ENCODE data around the gene ERO1B.
A peak's percentile ranks its signal among the peaks of the same experiment; 100 is the strongest.

Gene ERO1B

DNA sequence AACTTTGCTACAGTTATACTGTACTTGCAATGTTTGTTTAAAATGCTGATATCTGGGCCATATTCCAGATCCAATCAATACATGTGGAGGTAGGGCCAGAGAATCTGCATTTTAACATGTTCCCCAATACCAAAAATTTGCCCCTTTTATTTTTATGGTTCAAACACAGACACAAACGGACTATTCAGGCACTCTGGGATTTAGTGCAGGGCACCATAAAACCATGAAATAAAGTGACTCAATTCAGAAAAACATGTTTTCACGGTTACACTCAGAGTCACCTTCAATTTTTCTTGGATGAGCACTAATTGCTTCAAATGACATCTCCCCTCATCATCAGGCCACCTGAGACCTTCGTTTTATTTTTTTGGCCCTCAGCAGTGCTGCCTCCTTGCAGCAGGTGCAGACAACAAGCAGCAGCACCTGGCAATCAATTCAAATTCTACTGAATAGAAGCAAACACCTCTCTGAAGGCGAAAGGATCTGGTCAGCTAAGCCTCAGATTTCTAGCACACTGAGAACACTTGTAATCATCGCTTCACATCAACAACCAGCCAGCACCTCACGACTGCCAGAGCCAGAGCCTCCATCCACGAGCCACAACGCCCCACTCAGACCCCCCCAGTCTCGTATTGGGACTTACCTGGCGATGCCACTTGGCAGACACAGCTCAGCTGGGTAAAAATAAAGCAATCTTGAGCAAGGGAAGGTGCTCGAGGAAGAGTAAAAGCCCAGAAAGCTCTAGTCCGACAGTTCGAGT, 1.1 kb downstream of the ERO1B start:
- H4K8ac ChIP-seq (ENCODE audit: low read depth, low read length): no peak overlapping the region
- H3K79me1 ChIP-seq (ENCODE audit: low read length): peaks cover 2% of the 10 kb centered on the region
- DNase-seq: no peak
- peak overlapping the region; percentile 84 for H3K4me3 ChIP-seq (ENCODE audit: low read depth, low read length)
- peak overlapping the region; percentile 84 for H3K4me2 ChIP-seq (ENCODE audit: low read length)
- no peak overlapping the region for H2BK120ac ChIP-seq (ENCODE audit: insufficient read depth, low read length, poor library complexity)
- H3K9ac ChIP-seq (ENCODE audit: low read length): no peak overlapping the region
- H3K4ac ChIP-seq (ENCODE audit: low read depth, low read length): no peak overlapping the region
- H3K27ac ChIP-seq (ENCODE audit: low read depth, low read length): no peak overlapping the region
- peaks cover 0 to 4% of the 10 kb centered on the region in 2 experiments for H3K4me1 ChIP-seq (ENCODE audit: control insufficient read depth in 1 of 2, insufficient read depth in 2 of 2, low read length in 2 of 2)
- no peak overlapping the region for H2BK12ac ChIP-seq (ENCODE audit: low read length)
- no CpG with 5 or more reads among the region's 13 CpGs for WGBS (ENCODE audit: extremely low coverage, insufficient coverage, insufficient read length)
- no peaks in the 10 kb centered on the region for H3K27me3 ChIP-seq (ENCODE audit: insufficient read depth, low read length)
- H3K14ac ChIP-seq (ENCODE audit: low read length): no peak overlapping the region
- H4K91ac ChIP-seq (ENCODE audit: low read depth, low read length): no peak overlapping the region
- no peak overlapping the region for H3K23ac ChIP-seq (ENCODE audit: low read length)
- no peaks in the 10 kb centered on the region for H3K36me3 ChIP-seq (ENCODE audit: control insufficient read depth in 1 of 2, insufficient read depth in 2 of 2, low read length in 2 of 2)
- no peaks in the 10 kb centered on the region for H3K9me3 ChIP-seq (ENCODE audit: insufficient read depth, low read depth, low read length)
- no peak overlapping the region for H2BK5ac ChIP-seq (ENCODE audit: low read depth, low read length, poor library complexity)
- no peaks in the 10 kb centered on the region for H3K79me2 ChIP-seq (ENCODE audit: control insufficient read depth, insufficient read depth, low read length, poor library complexity)
- no peak overlapping the region for H2AK5ac ChIP-seq (ENCODE audit: low read length)
- no peak overlapping the region for H3K18ac ChIP-seq (ENCODE audit: low read length)
- no peak overlapping the region for H2AFZ ChIP-seq (ENCODE audit: insufficient read depth, low read length, poor library complexity)
- no peak overlapping the region for H4K12ac ChIP-seq (ENCODE audit: low read depth, low read length)

- Histone ChIP-seq H3K79me2 (ENCODE audit: control insufficient read depth, insufficient read depth, low read length, poor library complexity) (no peaks in the 10 kb centered on the region), H3K4ac (ENCODE audit: low read depth, low read length) (no peak overlapping the region), H3K36me3 (ENCODE audit: control insufficient read depth in 1 of 2, insufficient read depth in 2 of 2, low read length in 2 of 2) (no peaks in the 10 kb centered on the region), H3K18ac (ENCODE audit: low read length) (no peak overlapping the region), H4K91ac (ENCODE audit: low read depth, low read length) (no peak overlapping the region), H2BK12ac (ENCODE audit: low read length) (no peak overlapping the region), H2BK120ac (ENCODE audit: insufficient read depth, low read length, poor library complexity) (no peak overlapping the region), H4K8ac (ENCODE audit: low read depth, low read length) (no peak overlapping the region), H3K14ac (ENCODE audit: low read length) (no peak overlapping the region), H2AK5ac (ENCODE audit: low read length) (no peak overlapping the region), H3K9me3 (ENCODE audit: insufficient read depth, low read depth, low read length) (no peaks in the 10 kb centered on the region), H4K12ac (ENCODE audit: low read depth, low read length) (no peak overlapping the region), H3K27ac (ENCODE audit: low read depth, low read length) (no peak overlapping the region), H3K23ac (ENCODE audit: low read length) (no peak overlapping the region), H3K9ac (ENCODE audit: low read length) (no peak overlapping the region), H3K4me1 (ENCODE audit: control insufficient read depth in 1 of 2, insufficient read depth in 2 of 2, low read length in 2 of 2) (no peaks in the 10 kb centered on the region), H3K4me2 (ENCODE audit: low read length) (no peak overlapping the region), H3K79me1 (ENCODE audit: low read length) (no peaks in the 10 kb centered on the region), H3K27me3 (ENCODE audit: insufficient read depth, low read length) (no peaks in the 10 kb centered on the region), H3K4me3 (ENCODE audit: low read depth, low read length) (no peak overlapping the region), H2BK5ac (ENCODE audit: low read depth, low read length, poor library complexity) (no peak overlapping the region), H2AFZ (ENCODE audit: insufficient read depth, low read length, poor library complexity) (no peak overlapping the region)
- DNase-seq: no peak
- no CpG with 5 or more reads among the region's 1 CpG for WGBS (ENCODE audit: extremely low coverage, insufficient coverage, insufficient read length)
Measured at GRCh38 chr1:236275586-236275985, 6.2 kb downstream of the ERO1B start.

- Histone ChIP-seq H3K14ac (ENCODE audit: low read length) (no peak overlapping the region), H3K36me3 (ENCODE audit: control insufficient read depth in 1 of 2, insufficient read depth in 2 of 2, low read length in 2 of 2) (no peaks in the 10 kb centered on the region), H3K4me1 (ENCODE audit: control insufficient read depth in 1 of 2, insufficient read depth in 2 of 2, low read length in 2 of 2) (no peaks in the 10 kb centered on the region), H2AFZ (ENCODE audit: insufficient read depth, low read length, poor library complexity) (no peak overlapping the region), H3K23ac (ENCODE audit: low read length) (no peak overlapping the region), H3K4ac (ENCODE audit: low read depth, low read length) (no peak overlapping the region), H4K12ac (ENCODE audit: low read depth, low read length) (no peak overlapping the region), H3K79me1 (ENCODE audit: low read length) (no peaks in the 10 kb centered on the region), H3K27ac (ENCODE audit: low read depth, low read length) (no peak overlapping the region), H2BK12ac (ENCODE audit: low read length) (no peak overlapping the region), H4K91ac (ENCODE audit: low read depth, low read length) (no peak overlapping the region), H3K79me2 (ENCODE audit: control insufficient read depth, insufficient read depth, low read length, poor library complexity) (no peaks in the 10 kb centered on the region), H2BK120ac (ENCODE audit: insufficient read depth, low read length, poor library complexity) (no peak overlapping the region), H3K9me3 (ENCODE audit: insufficient read depth, low read depth, low read length) (no peaks in the 10 kb centered on the region), H3K9ac (ENCODE audit: low read length) (no peak overlapping the region), H4K8ac (ENCODE audit: low read depth, low read length) (no peak overlapping the region), H3K18ac (ENCODE audit: low read length) (no peak overlapping the region), H3K27me3 (ENCODE audit: insufficient read depth, low read length) (no peaks in the 10 kb centered on the region), H2BK5ac (ENCODE audit: low read depth, low read length, poor library complexity) (no peak overlapping the region), H3K4me3 (ENCODE audit: low read depth, low read length) (no peak overlapping the region), H3K4me2 (ENCODE audit: low read length) (no peak overlapping the region), H2AK5ac (ENCODE audit: low read length) (no peak overlapping the region)
- no peak for DNase-seq
Measured at GRCh38 chr1:236275061-236275460, 6.7 kb downstream of the ERO1B start.

GRCh38 chr1:236273358-236273757, 8.4 kb downstream of the ERO1B start:
- Histone ChIP-seq H2AK5ac (ENCODE audit: low read length) (no peak overlapping the region), H3K4ac (ENCODE audit: low read depth, low read length) (no peak overlapping the region), H2BK120ac (ENCODE audit: insufficient read depth, low read length, poor library complexity) (no peak overlapping the region), H3K14ac (ENCODE audit: low read length) (no peak overlapping the region), H3K18ac (ENCODE audit: low read length) (no peak overlapping the region), H3K23ac (ENCODE audit: low read length) (no peak overlapping the region), H3K4me2 (ENCODE audit: low read length) (no peak overlapping the region), H3K27me3 (ENCODE audit: insufficient read depth, low read length) (no peaks in the 10 kb centered on the region), H3K4me3 (ENCODE audit: low read depth, low read length) (no peak overlapping the region), H3K4me1 (ENCODE audit: control insufficient read depth in 1 of 2, insufficient read depth in 2 of 2, low read length in 2 of 2) (no peaks in the 10 kb centered on the region), H2BK5ac (ENCODE audit: low read depth, low read length, poor library complexity) (no peak overlapping the region), H2AFZ (ENCODE audit: insufficient read depth, low read length, poor library complexity) (no peak overlapping the region), H4K12ac (ENCODE audit: low read depth, low read length) (no peak overlapping the region), H3K79me2 (ENCODE audit: control insufficient read depth, insufficient read depth, low read length, poor library complexity) (no peaks in the 10 kb centered on the region), H2BK12ac (ENCODE audit: low read length) (no peak overlapping the region), H4K91ac (ENCODE audit: low read depth, low read length) (no peak overlapping the region), H3K36me3 (ENCODE audit: control insufficient read depth in 1 of 2, insufficient read depth in 2 of 2, low read length in 2 of 2) (no peaks in the 10 kb centered on the region), H3K9me3 (ENCODE audit: insufficient read depth, low read depth, low read length) (no peaks in the 10 kb centered on the region), H4K8ac (ENCODE audit: low read depth, low read length) (no peak overlapping the region), H3K27ac (ENCODE audit: low read depth, low read length) (no peak overlapping the region), H3K79me1 (ENCODE audit: low read length) (no peaks in the 10 kb centered on the region), H3K9ac (ENCODE audit: low read length) (no peak overlapping the region)
- DNase-seq: no peak
- no CpG with 5 or more reads among the region's 2 CpGs for WGBS (ENCODE audit: extremely low coverage, insufficient coverage, insufficient read length)

Data from trophoblast cell (in vitro differentiated cells and primary cell).